ENCODE data around the gene TNFRSF8.

Gene TNFRSF8

GRCh38 chr1:12178511-12178910 is 115.4 kb downstream of the TNFRSF8 start:
- H3K4me3 ChIP-seq (ENCODE audit: control insufficient read depth, low read depth, low read length) = no peak overlapping the region
- TF ChIP-seq CTCF (conservative IDR thresholded peaks at IDR 0.05; ENCODE audit: control insufficient read depth, insufficient read depth, low read depth, low read length) = no peak
- DNase-seq (ENCODE audit: low read depth) = no peak

- no peak overlapping the region for H3K4me3 ChIP-seq (ENCODE audit: control insufficient read depth, low read depth, low read length)
- TF ChIP-seq CTCF (conservative IDR thresholded peaks at IDR 0.05; ENCODE audit: control insufficient read depth, insufficient read depth, low read depth, low read length) = no peak
Observed at GRCh38 chr1:12179111-12179519, 116.0 kb downstream of the TNFRSF8 start.

DNA sequence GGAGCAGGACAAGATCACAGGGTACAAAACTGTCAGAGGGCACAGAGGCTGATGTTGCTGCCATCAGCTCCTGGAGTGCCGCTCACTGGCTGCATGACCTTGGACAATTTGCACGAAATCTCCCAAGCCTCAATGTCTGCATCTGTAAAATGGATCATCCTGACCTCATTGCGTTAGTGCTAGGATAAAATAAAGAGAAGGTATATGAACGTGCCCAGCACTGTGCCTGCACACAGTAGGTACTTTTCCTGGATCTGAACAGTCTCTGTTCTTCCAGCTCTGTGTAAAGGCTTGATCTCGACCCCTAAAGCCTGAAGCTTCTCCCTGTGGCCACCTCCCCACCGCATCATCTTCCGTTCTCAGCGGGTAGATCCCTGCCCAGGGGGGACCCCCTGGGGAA is 116.6 kb downstream of the TNFRSF8 start:
- DNase-seq (ENCODE audit: low read depth) = no peak
- no peak overlapping the region for H3K4me3 ChIP-seq (ENCODE audit: control insufficient read depth, low read depth, low read length)
- TF ChIP-seq CTCF (conservative IDR thresholded peaks at IDR 0.05; ENCODE audit: control insufficient read depth, insufficient read depth, low read depth, low read length) = no peak

More at GRCh38 chr1:12179111-12179519, 116.0 kb downstream of the TNFRSF8 start:
- no peak for DNase-seq (ENCODE audit: low read depth)

DNA sequence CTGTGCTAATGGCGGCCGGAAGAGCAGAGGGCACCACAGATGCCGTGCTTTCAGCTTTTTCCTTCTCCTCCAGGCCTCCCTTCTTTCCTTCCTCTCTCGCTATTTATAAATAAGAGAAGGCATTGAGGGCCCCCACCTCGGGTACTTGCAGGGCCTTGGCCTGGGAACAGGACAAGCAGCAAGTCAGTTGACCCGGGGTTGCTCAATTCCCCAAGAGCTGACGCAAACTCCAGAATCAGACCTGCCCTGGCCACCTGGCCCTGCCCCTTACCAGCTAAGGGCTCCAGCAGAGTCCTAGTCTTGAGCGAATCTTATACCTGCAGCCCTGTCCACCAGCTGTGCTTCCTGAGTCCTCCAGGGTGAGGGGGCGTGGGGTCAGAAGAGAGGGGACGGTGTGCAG is 117.2 kb downstream of the TNFRSF8 start:
- H3K4me3 ChIP-seq (ENCODE audit: control insufficient read depth, low read depth, low read length) = no peak overlapping the region
- no peak for DNase-seq (ENCODE audit: low read depth)
- TF ChIP-seq CTCF (conservative IDR thresholded peaks at IDR 0.05; ENCODE audit: control insufficient read depth, insufficient read depth, low read depth, low read length) = no peak

DNA sequence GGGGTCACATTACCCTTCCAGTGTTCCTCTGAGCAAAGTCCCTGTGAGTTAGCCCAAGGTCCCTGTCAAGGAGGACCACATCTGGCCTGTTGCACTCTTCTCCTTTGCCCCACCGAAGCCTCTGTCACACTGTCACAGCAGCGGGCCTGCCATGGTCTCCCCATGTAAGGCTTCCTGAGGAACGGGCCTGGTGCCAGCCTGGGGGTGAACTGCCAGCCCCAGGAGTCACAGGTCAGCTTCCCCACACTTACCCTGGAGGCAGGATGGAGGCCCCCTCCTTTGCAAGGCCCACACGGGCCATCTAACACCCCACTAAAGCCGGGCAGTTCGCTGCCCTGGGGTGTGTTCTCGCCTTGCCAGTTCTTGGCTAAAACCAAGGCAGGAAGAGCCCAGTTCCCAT is 117.8 kb downstream of the TNFRSF8 start:
- no peak overlapping the region for H3K4me3 ChIP-seq (ENCODE audit: control insufficient read depth, low read depth, low read length)
- DNase-seq (ENCODE audit: low read depth) = no peak
- TF ChIP-seq CTCF (conservative IDR thresholded peaks at IDR 0.05; ENCODE audit: control insufficient read depth, insufficient read depth, low read depth, low read length) = no peak

GRCh38 chr1:12181568-12181967 is 118.5 kb downstream of the TNFRSF8 start:
- no peak overlapping the region for H3K4me3 ChIP-seq (ENCODE audit: control insufficient read depth, low read depth, low read length)
- no peak for TF ChIP-seq CTCF (conservative IDR thresholded peaks at IDR 0.05; ENCODE audit: control insufficient read depth, insufficient read depth, low read depth, low read length)

DNA sequence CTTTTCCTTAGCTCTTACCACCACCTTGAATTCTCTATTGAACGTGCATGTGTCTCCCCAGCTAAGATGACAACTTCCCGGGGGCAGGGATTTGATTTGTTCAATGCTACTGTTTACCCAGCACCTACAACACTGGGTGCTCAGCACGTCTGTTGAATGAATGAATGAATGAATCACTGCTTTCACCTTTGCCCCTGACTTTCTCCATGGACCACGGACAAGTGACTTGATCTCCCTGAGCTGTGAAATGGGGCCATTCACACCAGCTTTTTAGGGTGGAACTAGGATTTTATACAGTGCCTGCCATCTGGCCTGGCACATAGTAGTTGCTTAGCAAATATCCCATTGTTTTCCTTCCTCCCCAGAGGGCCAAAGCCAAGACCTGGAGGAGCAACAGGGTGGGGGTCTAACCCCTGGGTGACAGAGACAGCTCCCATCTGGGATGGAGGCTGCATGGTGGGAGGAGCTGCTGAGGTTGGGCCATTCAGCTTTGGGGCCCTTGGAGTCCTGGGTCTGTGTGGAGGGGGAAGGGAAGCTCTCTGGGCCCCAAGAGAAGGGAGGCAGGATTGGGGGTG is 119.4 kb downstream of the TNFRSF8 start:
- H3K4me3 ChIP-seq (ENCODE audit: control insufficient read depth, low read depth, low read length) = no peak overlapping the region
- DNase-seq (ENCODE audit: low read depth) = no peak
- no peak for TF ChIP-seq CTCF (conservative IDR thresholded peaks at IDR 0.05; ENCODE audit: control insufficient read depth, insufficient read depth, low read depth, low read length)

More at GRCh38 chr1:12181568-12181967, 118.5 kb downstream of the TNFRSF8 start:
- DNase-seq (ENCODE audit: low read depth) = no peak
